Activated CD4-positive, CD25-positive, alpha-beta regulatory T cell treated with anti-CD3 and anti-CD28 coated beads, Interleukin-2, amount 50 U/mL, for 72 hours (primary cell): ENCODE data around the gene USP54.

Experiments used
- DNase-seq: peaks from one replicate; pipeline ENCODE4 v3.0.0; 2021

The USP54 gene

GRCh38 chr10:73517166-73517888, 73.8 kb downstream of the USP54 start:
- no peak for DNase-seq

DNA sequence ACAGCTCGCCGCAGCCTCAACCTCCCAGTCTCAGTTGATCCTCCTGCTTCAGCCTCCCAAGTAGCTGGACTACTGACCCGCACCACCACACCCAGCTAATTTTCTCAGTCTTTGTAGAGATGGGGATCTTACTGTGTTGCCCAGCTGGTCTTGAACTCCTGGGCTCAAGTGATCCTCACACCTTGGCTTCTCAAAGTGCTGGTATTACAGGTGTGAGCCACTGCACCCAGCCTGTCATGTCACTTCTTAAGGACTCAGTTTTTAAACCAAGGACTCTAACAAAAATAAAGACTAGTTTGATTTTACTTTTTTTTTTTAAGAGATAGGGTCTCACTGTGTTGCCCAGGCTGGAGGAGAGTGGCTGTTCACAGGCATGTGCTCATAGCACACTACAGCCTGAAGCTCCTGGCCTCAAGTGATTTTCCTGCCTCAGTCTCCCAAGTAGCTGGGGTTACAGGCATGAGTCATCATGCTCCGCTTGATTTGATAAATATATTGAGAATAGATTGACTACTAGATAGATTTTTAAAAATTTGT, 78.9 kb downstream of the USP54 start:
- DNase-seq: no peak

GRCh38 chr10:73509695-73510094, 81.4 kb downstream of the USP54 start:
- no peak for DNase-seq

DNA sequence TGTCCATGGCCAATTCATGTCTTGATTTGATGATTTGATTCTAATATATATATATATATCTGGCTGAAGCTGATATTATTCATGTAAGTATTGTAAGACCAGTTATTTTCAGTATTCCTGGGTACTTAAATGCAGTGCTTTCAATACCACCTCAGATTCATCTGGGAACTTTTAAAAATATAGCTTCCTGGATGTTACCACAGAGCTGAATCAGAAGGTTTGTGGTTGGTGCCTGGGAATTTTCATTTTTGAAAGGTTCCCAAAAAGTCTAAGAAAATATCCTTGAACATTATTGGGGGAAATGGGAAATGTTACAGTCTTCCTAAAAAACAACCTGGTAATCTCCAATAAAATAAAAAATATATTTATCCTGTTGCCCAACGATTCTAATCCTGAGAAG, 84.7 kb downstream of the USP54 start:
- DNase-seq: no peak

DNA sequence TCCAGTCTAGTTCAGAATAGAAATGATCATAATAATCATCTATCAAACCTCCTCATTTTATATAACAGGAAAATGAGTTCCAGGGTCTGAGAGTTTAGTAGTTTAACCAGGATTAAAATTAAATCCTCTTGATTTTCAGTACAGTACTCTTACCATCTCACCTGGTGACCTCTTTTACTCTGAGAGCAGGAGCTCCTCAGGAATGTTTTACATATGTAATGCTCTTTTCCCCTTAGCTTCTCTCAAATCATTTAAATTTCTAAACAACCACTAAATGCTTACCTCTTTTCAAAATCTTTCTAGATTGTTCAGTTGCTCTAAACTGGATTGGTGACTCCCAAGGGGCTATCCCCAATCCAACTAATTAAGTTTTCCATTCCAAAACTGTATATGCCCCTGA, 85.1 kb downstream of the USP54 start:
- no peak for DNase-seq

DNA sequence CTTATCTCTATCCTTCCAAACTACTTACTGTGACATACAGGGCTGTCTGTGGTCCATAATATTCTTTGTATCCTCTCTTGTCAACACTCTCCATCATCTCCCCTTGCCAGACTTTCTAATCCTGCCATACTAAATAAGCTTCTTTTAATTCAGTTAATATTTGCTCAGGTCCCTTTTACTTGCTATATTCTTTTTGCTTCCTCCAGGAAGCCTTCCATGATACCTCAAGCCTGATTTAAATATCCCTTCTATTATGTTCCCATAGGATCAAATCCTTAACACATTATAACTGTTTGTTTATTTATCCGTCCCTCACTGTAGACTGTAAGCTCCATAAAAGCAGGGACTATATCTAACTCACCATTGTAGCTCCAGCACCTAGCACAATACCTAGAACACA, 88.1 kb downstream of the USP54 start:
- no peak for DNase-seq

DNA sequence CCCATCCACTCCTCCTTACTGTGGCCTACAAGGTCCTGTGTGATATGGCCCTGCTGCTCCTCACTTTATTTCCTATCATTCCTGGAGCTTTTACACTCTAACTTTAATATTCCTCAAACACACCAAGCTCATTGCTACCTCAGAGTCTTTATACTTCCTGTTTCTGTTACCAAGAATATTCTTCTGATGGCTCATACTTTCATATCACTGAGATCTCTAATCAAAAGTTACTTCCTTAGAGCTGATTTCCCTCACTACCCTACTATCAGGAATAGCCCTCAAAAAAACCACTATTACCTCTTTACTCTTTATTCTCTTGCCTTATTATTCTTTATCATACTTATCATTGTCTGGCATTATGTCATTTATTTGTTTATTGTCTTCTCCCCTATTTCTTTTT, 89.5 kb downstream of the USP54 start:
- DNase-seq: no peak

GRCh38 chr10:73497623-73498022, 93.5 kb downstream of the USP54 start:
- DNase-seq: no peak

GRCh38 chr10:73495884-73496674, 95.1 kb downstream of the USP54 start, which contains the start of gene PPP3CB:
Gene PPP3CB (minus strand): TSS chr10:73496024. CDS start chr10:73495889, 135 bp downstream.
- DNase-seq: no peak

GRCh38 chr10:73495226-73495883, 95.8 kb downstream of the USP54 start:
- DNase-seq: peak; percentile 89

- no peak for DNase-seq
These were observed 96.3 kb downstream of the USP54 start for GRCh38 chr10:73494877-73495225.

- DNase-seq: no peak
These were observed 96.9 kb downstream of the USP54 start for GRCh38 chr10:73494213-73494612.

DNA sequence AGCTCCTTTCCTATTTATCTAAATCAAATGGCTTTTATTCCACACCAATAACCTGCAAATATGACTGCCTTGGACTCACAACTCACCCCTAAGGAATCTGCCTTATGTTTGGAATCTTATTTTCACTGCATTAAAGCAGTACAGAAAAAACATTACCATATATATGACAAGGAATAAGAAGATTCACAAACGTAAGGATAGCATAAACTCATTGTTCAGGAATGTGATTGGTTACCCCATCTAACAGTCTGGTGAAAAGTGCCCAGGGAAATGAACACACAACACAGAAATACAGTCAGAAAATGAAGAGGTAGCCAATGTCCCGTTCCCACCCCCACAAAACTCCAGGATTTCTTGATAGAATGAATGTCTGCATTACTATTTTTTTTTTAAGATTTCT, 97.4 kb downstream of the USP54 start:
- no peak for DNase-seq

GRCh38 chr10:73486601-73487000, 104.5 kb downstream of the USP54 start:
- no peak for DNase-seq

DNA sequence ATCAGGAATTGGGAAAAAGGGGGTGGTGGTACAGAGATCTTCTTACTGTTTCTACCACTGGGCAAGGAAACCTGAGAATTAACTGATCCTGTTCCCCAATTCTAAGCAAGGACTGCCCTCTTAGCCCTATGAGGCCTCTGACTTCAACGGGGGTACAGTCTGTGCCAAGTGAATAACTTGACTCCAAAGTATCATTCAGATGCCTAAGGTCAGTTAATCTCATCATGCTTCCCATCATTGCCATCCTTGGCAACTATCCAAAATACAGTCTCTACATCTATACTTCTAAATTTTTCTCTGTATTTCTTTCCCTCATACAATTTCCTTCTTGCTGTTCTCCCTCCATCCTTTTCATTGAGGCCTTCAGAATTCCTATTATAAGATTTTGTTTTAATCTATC, 105.8 kb downstream of the USP54 start:
- no peak for DNase-seq

- no peak for DNase-seq
These were observed 111.0 kb downstream of the USP54 start for GRCh38 chr10:73480158-73480557.

DNA sequence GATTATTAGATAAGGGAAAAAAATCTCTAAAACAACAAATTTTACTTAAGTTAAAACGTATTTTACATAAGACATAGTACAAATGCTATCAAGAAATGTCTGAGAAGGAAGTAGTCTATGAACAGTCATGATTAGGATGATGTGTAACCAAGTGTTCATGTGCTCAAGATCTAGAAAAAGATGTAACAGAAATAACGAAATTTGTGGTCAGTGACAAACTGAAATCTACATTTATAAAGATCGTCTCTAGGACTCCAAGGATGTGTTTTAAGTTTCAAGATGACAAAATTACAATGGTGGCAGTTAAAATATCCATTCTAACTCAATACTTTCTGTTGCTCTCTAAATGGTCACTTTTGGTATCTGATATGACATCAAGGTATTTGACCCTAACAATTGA, 112.5 kb downstream of the USP54 start:
- DNase-seq: no peak

GRCh38 chr10:73471226-73471625, 119.9 kb downstream of the USP54 start:
- no peak for DNase-seq

DNA sequence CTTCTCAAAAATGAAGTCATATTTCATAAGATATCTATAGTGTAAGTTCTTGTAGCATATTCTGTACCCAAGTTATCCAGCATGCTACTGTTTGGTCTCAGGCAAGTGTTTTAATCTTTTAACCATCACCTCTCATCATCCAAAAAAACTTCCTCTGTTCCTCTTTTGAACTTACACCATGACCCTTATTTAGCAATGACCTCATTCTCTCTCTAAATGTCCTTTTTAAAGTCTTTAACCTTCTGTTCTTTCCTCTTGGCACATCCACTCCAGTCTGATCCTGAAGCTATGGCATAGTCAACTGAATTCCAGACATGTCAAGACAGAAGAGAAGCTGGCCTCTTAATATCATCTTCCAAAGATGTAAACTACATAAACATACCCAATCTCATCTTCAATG, 121.6 kb downstream of the USP54 start:
- DNase-seq: no peak

DNA sequence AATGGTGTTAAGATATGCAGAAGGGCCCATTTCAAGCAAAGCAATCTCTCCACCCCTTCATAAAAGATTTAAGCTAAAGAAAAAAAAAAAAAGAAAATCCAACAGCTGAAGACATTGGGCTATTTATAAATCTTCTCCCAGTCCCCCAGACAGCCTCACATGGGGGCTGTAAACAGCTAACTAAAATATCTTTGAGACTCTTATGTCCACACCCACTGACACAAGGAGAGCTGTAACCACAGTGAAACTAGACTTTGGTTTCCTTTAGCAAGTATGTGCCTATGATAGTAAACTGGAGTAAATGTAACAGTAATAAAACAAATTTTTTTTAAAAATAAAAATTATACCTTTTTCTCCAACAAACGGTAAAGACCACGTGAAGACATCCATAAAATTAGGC, 123.9 kb downstream of the USP54 start:
- DNase-seq: no peak

- no peak for DNase-seq
These were observed 125.0 kb downstream of the USP54 start for GRCh38 chr10:73465978-73466726.

GRCh38 chr10:73460897-73461296, 130.2 kb downstream of the USP54 start:
- DNase-seq: no peak
